A673 (cell line): ENCODE data around the gene LRRC74B. TPM values are rescaled to one million over a fixed set of nuclear protein-coding genes. Genes with fewer than 3 reads are reported as not detected.

ENCODE experiments used
- BruUV-seq: library from RNA; stranded (reverse); fragments of 400-500 nt; replicated peaks from 2 replicates; lab custom pipeline; 2021; lab: Mats Ljungman, UMichigan
- CTCF ChIA-PET: fragments of 300-600 bp; sonication (Branson Sonifier 250); formaldehyde crosslinking; loops from one replicate; lab custom pipeline; 2022; ENCODE audit warnings: antibody characterized with exemption; lab: Charles Lee
- POLR2A ChIA-PET: fragments of 300-600 bp; sonication (Branson Sonifier 250); formaldehyde crosslinking; loops from one replicate; lab custom pipeline; 2022; ENCODE audit warnings: antibody characterized with exemption; ENCODE audit not compliant: low non-redundant PET; lab: Charles Lee
- DNase-seq: peaks from one replicate; pipeline ENCODE4 v3.0.0-alpha.2; 2015; ENCODE audit warnings: low spot score
- H3K27ac ChIP-seq: fragments of 200-600 bp; sonication (generic); 2 replicates; pipeline ENCODE4 v1.5.1; 2016; ENCODE audit warnings: mixed run types, low read depth, mild to moderate bottlenecking, mixed read lengths, antibody characterized with exemption, low read length; ENCODE audit not compliant: poor library complexity, severe bottlenecking
- H3K27me3 ChIP-seq: fragments of 200-600 bp; sonication (generic); replicated peaks from 2 replicates; pipeline ENCODE4 v1.6.1; 2017; ENCODE audit warnings: mixed run types, low read depth, mild to moderate bottlenecking, mixed read lengths, antibody characterized with exemption, low read length; ENCODE audit not compliant: insufficient read depth, poor library complexity
- H3K36me3 ChIP-seq: fragments of 200-600 bp; sonication (generic); 2 replicates; pipeline ENCODE4 v1.6.1; 2016; ENCODE audit warnings: mixed run types, mild to moderate bottlenecking, mixed read lengths, antibody characterized with exemption, low read length; ENCODE audit not compliant: insufficient read depth, poor library complexity, severe bottlenecking
- H3K4me1 ChIP-seq: fragments of 200-600 bp; sonication (generic); 2 replicates; pipeline ENCODE4 v1.6.1; 2017; ENCODE audit warnings: mixed run types, mild to moderate bottlenecking, mixed read lengths, antibody characterized with exemption, low read length; ENCODE audit not compliant: insufficient read depth, poor library complexity, severe bottlenecking
- H3K4me3 ChIP-seq: fragments of 200-600 bp; sonication (generic); 2 replicates; pipeline ENCODE4 v1.5.1; 2016; ENCODE audit warnings: low read depth, mixed run types, mild to moderate bottlenecking, mixed read lengths, low read length; ENCODE audit not compliant: poor library complexity, severe bottlenecking
- H3K9me3 ChIP-seq: fragments of 200-600 bp; sonication (generic); 2 replicates; pipeline ENCODE4 v1.6.1; 2016; ENCODE audit warnings: mixed run types, low read depth, mild to moderate bottlenecking, mixed read lengths, antibody characterized with exemption, low read length; ENCODE audit not compliant: poor library complexity, severe bottlenecking
- EZH2 ChIP-seq: fragments of 200-600 bp; sonication (generic); IDR thresholded peaks from 2 replicates; pipeline ENCODE4 v1.6.1; 2017; ENCODE audit warnings: borderline replicate concordance, low read depth, mild to moderate bottlenecking, mixed read lengths, antibody characterized with exemption, low read length; ENCODE audit not compliant: poor library complexity, severe bottlenecking
- intact Hi-C: fragments of 100-400 bp; cut with micrococcal nuclease; formaldehyde crosslinking; loops from one replicate; pipeline ENCODE4 v1.10.0; 2022; ENCODE audit not compliant: unreplicated experiment
- total RNA-seq: library from RNA; stranded (reverse); gene quantifications from 2 replicates; pipeline ENCODE4 v1.2.3, GENCODE V29; 2021
- TF ChIP-seq, protein P1 (sequence below): fragments of 300-800, 200-600 bp; sonication (generic); conservative IDR thresholded peaks from 2 replicates; pipeline ENCODE4 v1.5.1; 2017; ENCODE audit warnings: low read depth, mild to moderate bottlenecking, antibody characterized with exemption, low read length, moderate library complexity, mixed read lengths

The LRRC74B gene
- total RNA-seq, 1 experiment from 2014 or later, result not detected

DNA sequence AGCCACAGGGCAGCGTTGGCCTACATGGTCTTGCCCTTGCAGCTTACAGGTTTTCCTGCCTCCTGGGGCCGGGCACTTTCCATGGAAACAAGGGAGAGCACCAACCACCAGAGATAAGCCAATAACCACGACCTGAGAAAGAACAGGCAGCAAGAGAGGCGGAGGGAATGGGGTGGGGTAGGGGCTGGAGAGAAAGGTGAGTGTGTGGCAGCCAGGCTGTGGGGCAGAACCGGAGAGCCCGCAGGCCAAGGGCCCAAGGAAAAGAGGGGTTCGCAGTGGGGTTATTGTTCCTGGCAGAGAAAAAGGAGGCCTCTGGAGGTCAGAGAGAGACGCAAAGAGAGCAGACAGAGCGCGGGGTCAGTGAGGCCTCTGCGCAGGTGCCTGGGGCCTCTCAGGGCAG lies 33.2 kb downstream of the LRRC74B start:
- Histone ChIP-seq H3K9me3 (no peaks in the 10 kb centered on the region), H3K4me1 (no peaks in the 10 kb centered on the region), H3K27ac (no peak overlapping the region), H3K27me3 (no peaks in the 10 kb centered on the region), H3K36me3 (no peaks in the 10 kb centered on the region), H3K4me3 (no peak overlapping the region)
- TF ChIP-seq, protein P1, sequence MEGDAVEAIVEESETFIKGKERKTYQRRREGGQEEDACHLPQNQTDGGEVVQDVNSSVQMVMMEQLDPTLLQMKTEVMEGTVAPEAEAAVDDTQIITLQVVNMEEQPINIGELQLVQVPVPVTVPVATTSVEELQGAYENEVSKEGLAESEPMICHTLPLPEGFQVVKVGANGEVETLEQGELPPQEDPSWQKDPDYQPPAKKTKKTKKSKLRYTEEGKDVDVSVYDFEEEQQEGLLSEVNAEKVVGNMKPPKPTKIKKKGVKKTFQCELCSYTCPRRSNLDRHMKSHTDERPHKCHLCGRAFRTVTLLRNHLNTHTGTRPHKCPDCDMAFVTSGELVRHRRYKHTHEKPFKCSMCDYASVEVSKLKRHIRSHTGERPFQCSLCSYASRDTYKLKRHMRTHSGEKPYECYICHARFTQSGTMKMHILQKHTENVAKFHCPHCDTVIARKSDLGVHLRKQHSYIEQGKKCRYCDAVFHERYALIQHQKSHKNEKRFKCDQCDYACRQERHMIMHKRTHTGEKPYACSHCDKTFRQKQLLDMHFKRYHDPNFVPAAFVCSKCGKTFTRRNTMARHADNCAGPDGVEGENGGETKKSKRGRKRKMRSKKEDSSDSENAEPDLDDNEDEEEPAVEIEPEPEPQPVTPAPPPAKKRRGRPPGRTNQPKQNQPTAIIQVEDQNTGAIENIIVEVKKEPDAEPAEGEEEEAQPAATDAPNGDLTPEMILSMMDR, result no peak
- TF ChIP-seq EZH2, result no peak
- ChIA-PET POLR2A (no interaction called here), CTCF (no interaction called here)
- BruUV-seq, result no TSS peak
- no peak for DNase-seq
- intact Hi-C loops, result no loop called here

DNA sequence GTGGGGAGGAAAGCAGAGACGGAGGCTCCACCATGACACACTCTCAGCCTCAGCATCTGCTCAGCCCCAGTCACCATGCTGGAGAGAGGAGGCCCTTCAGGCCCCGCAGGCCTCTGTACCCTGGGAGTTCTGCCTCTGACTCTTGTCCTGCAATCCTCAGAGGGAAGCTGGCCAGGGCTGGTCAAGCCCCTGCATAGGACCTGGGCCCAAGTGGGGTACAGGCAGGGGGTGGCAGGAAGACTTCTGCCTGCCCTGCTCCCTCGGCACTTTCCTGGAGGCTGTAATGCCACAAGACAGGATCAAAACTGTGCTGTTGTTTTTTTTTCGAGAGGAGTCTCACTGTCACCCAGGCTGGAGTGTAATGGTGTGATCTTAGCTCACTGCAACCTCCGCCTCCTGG lies 33.7 kb downstream of the LRRC74B start:
- H3K4me1 ChIP-seq, result no peaks in the 10 kb centered on the region
- H3K9me3 ChIP-seq, result no peaks in the 10 kb centered on the region
- ChIA-PET POLR2A (no interaction called here), CTCF (no interaction called here)
- no peak overlapping the region for H3K27ac ChIP-seq
- H3K4me3 ChIP-seq, result no peak overlapping the region
- no peaks in the 10 kb centered on the region for H3K36me3 ChIP-seq
- DNase-seq, result no peak
- H3K27me3 ChIP-seq, result no peaks in the 10 kb centered on the region
- TF ChIP-seq, protein P1, result no peak
- no TSS peak for BruUV-seq
- intact Hi-C loops, result no loop called here

DNA sequence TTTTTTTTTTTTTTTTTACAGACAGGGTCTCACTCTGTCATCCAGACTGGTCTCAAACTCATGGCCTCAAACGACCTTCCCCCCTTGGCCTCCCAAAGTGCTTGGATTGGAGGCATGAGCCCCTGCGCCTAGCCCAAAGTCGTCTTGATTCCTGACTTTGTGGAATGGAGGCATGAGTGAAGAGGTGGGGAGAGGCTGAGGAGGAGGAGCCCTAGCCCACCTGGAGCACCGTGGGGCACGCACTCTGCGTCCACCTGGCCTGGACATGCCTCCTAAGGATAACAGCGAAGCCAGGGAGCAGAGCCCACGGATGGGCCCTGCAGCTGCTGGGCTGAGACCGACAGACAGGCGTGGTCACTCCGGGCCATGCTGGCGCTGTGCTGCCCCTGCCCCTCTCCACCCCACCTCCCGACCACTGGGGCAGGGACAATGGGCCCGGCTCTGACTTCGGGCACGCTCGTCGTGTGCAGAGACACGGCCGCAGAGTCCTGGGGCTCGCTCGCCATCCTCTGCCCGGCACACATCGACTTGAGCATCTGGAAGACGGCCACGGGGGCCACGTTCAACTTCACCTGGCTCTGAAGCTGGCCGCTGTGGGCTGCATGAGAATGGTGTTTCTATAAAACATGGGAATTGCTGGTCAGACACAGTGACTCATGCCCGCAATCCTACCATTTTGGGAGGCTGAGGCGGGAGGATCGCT lies 34.8 kb downstream of the LRRC74B start:
- no peaks in the 10 kb centered on the region for H3K9me3 ChIP-seq
- H3K36me3 ChIP-seq, result no peaks in the 10 kb centered on the region
- H3K4me1 ChIP-seq, result no peaks in the 10 kb centered on the region
- H3K27me3 ChIP-seq, result no peaks in the 10 kb centered on the region
- intact Hi-C loops, result no loop called here
- BruUV-seq, result no TSS peak
- TF ChIP-seq, protein P1, result no peak
- TF ChIP-seq EZH2, result no peak
- ChIA-PET POLR2A (no interaction called here), CTCF (no interaction called here)
- no peak overlapping the region for H3K27ac ChIP-seq
- DNase-seq, result no peak
- H3K4me3 ChIP-seq, result no peak overlapping the region
